ENCODE data around the gene INTS4.
"Not testable (repeated sequence)": the region's sequence is repeated elsewhere in the genome, so short reads cannot be mapped to it uniquely, and the experiment has no call there.

Gene INTS4

GRCh38 chr11:78015878-78016277 lies 21.4 kb upstream of the INTS4 start:
- no peak for DNase-seq (ENCODE audit: low read depth)
- no peak overlapping the region for H3K4me3 ChIP-seq (ENCODE audit: low read depth, low read length)

GRCh38 chr11:78014937-78015520 lies 20.6 kb upstream of the INTS4 start:
- not testable (repeated sequence) for H3K4me3 ChIP-seq (ENCODE audit: low read depth, low read length); DNase-seq (ENCODE audit: low read depth)

More at GRCh38 chr11:78015878-78016277, 21.4 kb upstream of the INTS4 start:
- TF ChIP-seq MAX (IDR thresholded peaks at IDR 0.05; ENCODE audit: low read depth, low read length) (no peak), POLR2A (IDR thresholded peaks at IDR 0.05; ENCODE audit: extremely low read depth, insufficient read length) (no peak), MYC (IDR thresholded peaks at IDR 0.05; ENCODE audit: low read depth, low read length) (no peak)
- TF ChIP-seq, protein P1, sequence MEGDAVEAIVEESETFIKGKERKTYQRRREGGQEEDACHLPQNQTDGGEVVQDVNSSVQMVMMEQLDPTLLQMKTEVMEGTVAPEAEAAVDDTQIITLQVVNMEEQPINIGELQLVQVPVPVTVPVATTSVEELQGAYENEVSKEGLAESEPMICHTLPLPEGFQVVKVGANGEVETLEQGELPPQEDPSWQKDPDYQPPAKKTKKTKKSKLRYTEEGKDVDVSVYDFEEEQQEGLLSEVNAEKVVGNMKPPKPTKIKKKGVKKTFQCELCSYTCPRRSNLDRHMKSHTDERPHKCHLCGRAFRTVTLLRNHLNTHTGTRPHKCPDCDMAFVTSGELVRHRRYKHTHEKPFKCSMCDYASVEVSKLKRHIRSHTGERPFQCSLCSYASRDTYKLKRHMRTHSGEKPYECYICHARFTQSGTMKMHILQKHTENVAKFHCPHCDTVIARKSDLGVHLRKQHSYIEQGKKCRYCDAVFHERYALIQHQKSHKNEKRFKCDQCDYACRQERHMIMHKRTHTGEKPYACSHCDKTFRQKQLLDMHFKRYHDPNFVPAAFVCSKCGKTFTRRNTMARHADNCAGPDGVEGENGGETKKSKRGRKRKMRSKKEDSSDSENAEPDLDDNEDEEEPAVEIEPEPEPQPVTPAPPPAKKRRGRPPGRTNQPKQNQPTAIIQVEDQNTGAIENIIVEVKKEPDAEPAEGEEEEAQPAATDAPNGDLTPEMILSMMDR (IDR thresholded peaks at IDR 0.05; ENCODE audit: low read depth, low read length) = no peak

GRCh38 chr11:78011301-78011700 lies 16.8 kb upstream of the INTS4 start:
- no peak overlapping the region for H3K4me3 ChIP-seq (ENCODE audit: low read depth, low read length)
- no peak for TF ChIP-seq MYC (IDR thresholded peaks at IDR 0.05; ENCODE audit: low read depth, low read length)
- TF ChIP-seq POLR2A (IDR thresholded peaks at IDR 0.05; ENCODE audit: extremely low read depth, insufficient read length) = no peak
- TF ChIP-seq MAX (IDR thresholded peaks at IDR 0.05; ENCODE audit: low read depth, low read length) = no peak
- TF ChIP-seq, protein P1 (IDR thresholded peaks at IDR 0.05; ENCODE audit: low read depth, low read length) = no peak
- DNase-seq (ENCODE audit: low read depth) = no peak

DNA sequence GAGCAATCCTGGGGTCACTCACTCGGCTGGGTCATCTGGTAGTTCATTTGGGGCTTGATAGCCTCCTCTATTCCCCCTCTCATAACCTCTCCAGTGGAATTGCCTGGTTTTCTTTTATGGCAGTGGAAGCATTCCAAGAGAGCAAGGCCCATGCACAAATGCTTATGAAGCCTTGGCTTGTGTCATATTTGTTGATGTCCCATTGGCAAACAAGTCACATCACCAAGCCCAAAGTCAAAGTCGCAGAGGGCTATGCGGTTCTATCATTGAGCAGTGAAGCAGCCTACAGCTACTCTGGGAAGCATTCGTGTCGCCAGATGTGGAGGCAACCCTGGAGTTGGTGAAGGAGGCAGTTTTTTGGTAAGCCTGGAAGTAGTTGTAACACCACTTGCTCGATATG lies 16.3 kb upstream of the INTS4 start:
- TF ChIP-seq, protein P1 (IDR thresholded peaks at IDR 0.05; ENCODE audit: low read depth, low read length) = no peak
- TF ChIP-seq MYC (IDR thresholded peaks at IDR 0.05; ENCODE audit: low read depth, low read length) (no peak), POLR2A (IDR thresholded peaks at IDR 0.05; ENCODE audit: extremely low read depth, insufficient read length) (no peak), MAX (IDR thresholded peaks at IDR 0.05; ENCODE audit: low read depth, low read length) (no peak)
- no peak overlapping the region for H3K4me3 ChIP-seq (ENCODE audit: low read depth, low read length)
- DNase-seq (ENCODE audit: low read depth) = no peak

- TF ChIP-seq, protein P1 (IDR thresholded peaks at IDR 0.05; ENCODE audit: low read depth, low read length) = no peak
- TF ChIP-seq MYC (IDR thresholded peaks at IDR 0.05; ENCODE audit: low read depth, low read length) (no peak), POLR2A (IDR thresholded peaks at IDR 0.05; ENCODE audit: extremely low read depth, insufficient read length) (no peak), MAX (IDR thresholded peaks at IDR 0.05; ENCODE audit: low read depth, low read length) (no peak)
- no peak overlapping the region for H3K4me3 ChIP-seq (ENCODE audit: low read depth, low read length)
- no peak for DNase-seq (ENCODE audit: low read depth)
Measured at GRCh38 chr11:78010304-78010703, 15.8 kb upstream of the INTS4 start.

- H3K4me3 ChIP-seq (ENCODE audit: low read depth, low read length) = no peak overlapping the region
- no peak for TF ChIP-seq MYC (IDR thresholded peaks at IDR 0.05; ENCODE audit: low read depth, low read length)
- TF ChIP-seq, protein P1 (IDR thresholded peaks at IDR 0.05; ENCODE audit: low read depth, low read length) = no peak
- no peak for TF ChIP-seq POLR2A (IDR thresholded peaks at IDR 0.05; ENCODE audit: extremely low read depth, insufficient read length)
- no peak for TF ChIP-seq MAX (IDR thresholded peaks at IDR 0.05; ENCODE audit: low read depth, low read length)
- no peak for DNase-seq (ENCODE audit: low read depth)
Measured at GRCh38 chr11:78009062-78009461, 14.6 kb upstream of the INTS4 start.
